HG02763 (cell line): Measurements from ENCODE around the gene LENG1.

Experiments
- ATAC-seq: cut with Tn5 transposase; IDR thresholded peaks from one replicate; pipeline ENCODE4 v1.9.1; 2021; ENCODE audit warnings: mild to moderate bottlenecking, moderate library complexity; ENCODE audit not compliant: unreplicated experiment

The LENG1 gene

DNA sequence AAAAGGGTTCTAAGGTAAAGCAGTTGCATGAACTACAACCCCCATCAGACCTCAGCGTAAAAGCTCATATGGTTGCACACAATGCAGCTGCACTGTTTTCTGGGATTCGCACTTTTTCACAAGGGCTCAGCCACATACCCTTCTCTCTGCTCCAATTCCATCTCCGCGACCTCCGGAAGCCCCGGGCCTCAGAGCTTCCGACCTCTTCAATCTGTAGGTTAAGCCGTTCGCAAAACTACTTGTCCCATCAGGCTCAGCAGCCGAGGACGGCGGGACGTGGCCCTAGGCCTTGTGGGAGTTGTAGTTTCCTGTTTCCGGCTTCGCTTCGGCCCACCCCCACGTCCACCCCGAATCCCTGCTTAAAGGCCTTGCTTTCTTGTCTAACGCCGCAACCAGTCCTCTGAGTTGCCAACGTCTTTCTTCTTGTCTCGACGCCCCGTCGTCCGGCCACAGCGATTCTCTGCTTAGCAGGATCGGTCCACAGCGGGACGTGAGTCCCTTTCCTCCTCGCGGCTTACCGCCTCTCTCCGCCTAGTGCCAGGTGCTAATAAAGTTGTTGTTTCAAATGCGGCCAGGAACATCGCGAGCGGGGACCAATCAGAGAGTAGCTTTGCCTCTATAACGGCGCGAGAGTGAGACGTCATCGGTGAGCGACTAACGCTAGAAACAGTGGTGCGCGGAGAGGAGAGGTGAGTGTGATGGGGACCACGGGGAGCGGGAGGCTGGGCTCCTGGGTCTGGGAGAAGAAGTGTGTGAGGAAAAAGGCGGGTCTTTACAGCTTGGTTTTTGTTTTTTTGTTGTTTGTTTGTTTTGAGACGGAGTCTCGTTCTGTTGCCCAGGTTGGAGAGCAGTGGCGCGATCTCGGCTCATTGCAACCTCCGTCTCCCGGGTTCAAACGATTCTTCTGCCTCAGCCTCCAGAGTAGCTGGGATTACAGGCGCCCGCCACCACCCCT lies 44.1 kb downstream of the LENG1 start, which contains the start of the genes PRPF31 and TFPT:
PRPF31 (plus strand) TSS at position 646 of the 955 bp plus-strand sequence. CDS start 2,525 bp downstream, outside the sequence.
TFPT (minus strand) TSS at position 549 of the 955 bp plus-strand sequence; CDS start at position 161, 388 bp downstream.
- ATAC-seq = peak; percentile 76

DNA sequence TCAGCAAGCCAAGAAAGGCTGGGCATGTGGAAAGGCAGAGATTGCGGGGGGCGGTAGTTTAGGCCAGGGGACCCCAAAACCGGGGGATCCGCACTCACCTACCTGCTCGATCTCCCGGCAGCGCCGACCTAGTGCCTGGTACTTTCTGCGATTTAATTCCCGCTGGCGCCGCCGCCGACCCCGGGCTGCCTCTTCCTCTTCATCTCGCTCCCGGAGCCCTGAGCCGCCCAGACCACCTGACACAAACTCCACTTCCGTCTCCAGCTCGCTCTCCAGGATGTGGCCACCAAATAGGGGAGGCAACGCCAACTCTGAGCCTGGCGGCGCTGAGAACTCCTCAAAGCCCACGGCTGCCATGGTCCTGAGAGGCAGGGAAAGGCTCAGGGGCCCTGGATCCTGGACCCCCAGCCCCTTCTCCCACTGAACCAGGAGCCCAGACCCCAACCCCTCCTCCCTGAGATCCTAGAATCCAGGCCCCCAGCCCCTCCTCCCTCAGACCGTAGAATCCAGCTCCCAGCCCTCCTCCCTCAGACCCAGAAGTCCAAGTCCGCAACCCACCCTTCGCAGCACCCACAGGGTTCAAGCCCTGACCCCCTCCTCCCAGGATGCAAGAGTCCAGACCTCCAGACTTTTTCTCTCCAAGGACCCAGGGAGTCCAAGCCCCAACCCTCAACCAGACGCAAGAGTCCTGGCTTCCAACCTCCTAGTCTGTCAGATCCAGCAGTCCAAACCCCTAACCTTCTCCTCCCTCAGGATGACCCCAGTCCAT lies 45.0 kb downstream of the LENG1 start:
- ATAC-seq = no peak

- no peak for ATAC-seq
Observed at GRCh38 chr19:54109651-54110050, 49.9 kb downstream of the LENG1 start.

GRCh38 chr19:54108496-54108895 lies 51.0 kb downstream of the LENG1 start:
- no peak for ATAC-seq

DNA sequence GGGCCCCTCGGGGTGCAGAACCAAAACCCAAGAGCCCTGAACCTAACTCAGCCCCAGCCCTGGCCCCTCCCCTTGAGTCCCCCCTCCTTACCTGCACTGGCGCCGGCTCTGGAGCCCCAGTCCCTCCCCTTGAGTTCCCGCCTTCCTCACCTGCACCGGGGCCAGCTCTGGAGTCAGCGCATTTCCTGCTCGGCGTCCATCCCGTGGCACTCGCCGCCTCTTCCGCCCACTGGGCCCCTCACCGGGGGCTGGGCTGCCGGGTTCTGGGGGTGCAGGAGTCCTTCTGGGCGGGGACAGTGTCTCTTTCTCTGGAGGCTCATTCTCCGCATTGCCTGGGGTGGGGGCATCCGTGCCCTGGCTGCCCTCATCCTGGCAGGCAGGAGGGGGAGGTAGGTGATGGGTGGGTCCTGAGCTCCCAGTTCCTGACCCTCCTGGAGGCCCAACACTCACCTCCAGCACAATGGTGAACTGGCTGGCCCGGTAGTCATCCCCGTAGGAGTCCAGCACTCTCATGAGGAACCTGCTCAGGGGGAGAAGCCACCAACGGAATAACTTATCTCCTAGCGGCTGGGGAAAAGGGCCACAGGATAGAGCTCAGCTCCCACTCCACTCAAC lies 51.5 kb downstream of the LENG1 start:
- no peak for ATAC-seq

- no peak for ATAC-seq
Observed at GRCh38 chr19:54106716-54107115, 52.8 kb downstream of the LENG1 start.

GRCh38 chr19:54105796-54106195 lies 53.7 kb downstream of the LENG1 start:
- ATAC-seq = no peak
